Measurements from ENCODE around the gene KIAA0825. TPM values are rescaled to one million over a fixed set of nuclear protein-coding genes. Genes with fewer than 3 reads are reported as not detected.

KIAA0825 gene
- total RNA-seq, 1 experiment from 2014 or later: 1.9 TPM

DNA sequence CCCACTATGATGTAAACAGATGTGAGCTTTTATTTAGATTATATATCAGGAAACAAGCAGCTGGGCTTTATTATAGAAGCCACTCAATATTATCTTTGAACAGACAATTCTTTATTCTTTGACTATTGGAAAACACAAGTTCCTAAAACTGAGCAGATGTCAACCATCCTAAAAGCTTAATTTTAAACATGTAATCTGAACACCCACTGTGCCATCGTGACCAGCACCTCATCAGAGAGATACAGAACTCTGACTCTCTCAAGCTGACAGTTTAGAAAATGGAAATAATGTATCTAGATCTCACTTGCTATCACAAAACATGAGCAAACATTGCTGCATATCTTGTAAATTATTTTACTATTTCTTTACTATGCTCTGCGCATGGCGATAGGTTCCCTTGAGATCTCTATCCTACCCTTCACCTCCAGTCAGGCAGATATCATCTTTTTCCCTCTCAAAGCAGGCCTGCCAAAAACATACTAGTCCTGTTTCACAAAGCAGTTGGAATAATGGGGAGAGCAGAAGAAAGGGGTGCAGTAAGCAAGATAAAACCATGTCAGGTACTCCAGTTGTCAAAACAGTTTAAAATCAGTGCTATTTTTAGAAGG, 151.0 kb downstream of the KIAA0825 start:
- H3K4me3 ChIP-seq: no peak overlapping the region
- H3K36me3 ChIP-seq: no peaks in the 10 kb centered on the region
- no peaks in the 10 kb centered on the region; the same call in 1 of the 2 replicates for H3K27me3 ChIP-seq (replicated peaks)
- H3K27ac ChIP-seq: no peak overlapping the region
- H3K9me3 ChIP-seq (replicated peaks): no peaks in the 10 kb centered on the region
- no peak for DNase-seq (ENCODE audit: low read depth in 1 of 2, low spot score in 2 of 2)
- H3K4me1 ChIP-seq (replicated peaks): no peaks in the 10 kb centered on the region

DNA sequence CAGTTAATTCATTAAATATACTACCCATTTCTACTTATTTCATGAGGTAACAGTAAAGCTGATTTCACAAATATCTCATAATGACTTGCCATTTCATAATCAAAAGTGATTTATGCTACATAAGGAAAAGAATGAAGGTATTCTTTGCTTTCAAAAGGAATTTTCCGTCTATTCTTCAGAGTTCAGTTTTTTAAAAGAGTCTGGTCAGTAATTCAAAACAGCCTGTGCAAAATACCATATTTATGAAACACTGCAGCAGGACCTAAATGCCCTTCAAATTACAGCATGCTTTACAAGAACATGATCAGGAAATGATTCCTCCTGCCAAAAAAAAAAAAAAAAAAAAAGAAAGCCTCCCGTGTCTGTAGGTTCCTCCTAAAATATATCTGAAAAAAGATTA, 154.7 kb downstream of the KIAA0825 start:
- no peaks in the 10 kb centered on the region for H3K36me3 ChIP-seq
- no peak overlapping the region for H3K27ac ChIP-seq
- H3K27me3 ChIP-seq (replicated peaks): no peaks in the 10 kb centered on the region; the same call in 1 of the 2 replicates
- no peaks in the 10 kb centered on the region for H3K4me1 ChIP-seq (replicated peaks)
- no peaks in the 10 kb centered on the region for H3K9me3 ChIP-seq (replicated peaks)
- no peak overlapping the region for H3K4me3 ChIP-seq
- no peak for DNase-seq (ENCODE audit: low read depth in 1 of 2, low spot score in 2 of 2)

DNA sequence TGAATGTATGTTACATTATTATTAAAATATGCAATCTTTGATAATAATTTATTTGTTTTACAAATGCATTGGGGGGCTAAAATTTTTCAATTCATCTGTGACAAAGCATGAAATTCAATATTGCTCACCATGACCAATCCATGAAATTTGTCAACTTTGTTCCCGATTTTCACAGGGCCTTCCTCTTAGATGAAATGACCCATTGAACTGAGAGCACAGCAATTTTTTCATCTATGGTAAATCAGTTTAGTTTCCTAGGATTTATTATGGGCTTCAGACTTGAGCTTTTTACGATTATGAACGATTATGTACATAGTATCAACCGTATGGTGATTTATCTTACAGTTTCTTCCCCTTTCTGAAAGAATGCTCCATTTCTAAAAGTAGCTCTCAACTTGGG, 157.3 kb downstream of the KIAA0825 start:
- Histone ChIP-seq H3K4me3 (no peak overlapping the region), H3K9me3 (replicated peaks) (no peaks in the 10 kb centered on the region), H3K4me1 (replicated peaks) (no peaks in the 10 kb centered on the region), H3K27ac (no peak overlapping the region), H3K27me3 (replicated peaks) (no peaks in the 10 kb centered on the region), H3K36me3 (no peaks in the 10 kb centered on the region)
- no peak for DNase-seq (ENCODE audit: low read depth in 1 of 2, low spot score in 2 of 2)

DNA sequence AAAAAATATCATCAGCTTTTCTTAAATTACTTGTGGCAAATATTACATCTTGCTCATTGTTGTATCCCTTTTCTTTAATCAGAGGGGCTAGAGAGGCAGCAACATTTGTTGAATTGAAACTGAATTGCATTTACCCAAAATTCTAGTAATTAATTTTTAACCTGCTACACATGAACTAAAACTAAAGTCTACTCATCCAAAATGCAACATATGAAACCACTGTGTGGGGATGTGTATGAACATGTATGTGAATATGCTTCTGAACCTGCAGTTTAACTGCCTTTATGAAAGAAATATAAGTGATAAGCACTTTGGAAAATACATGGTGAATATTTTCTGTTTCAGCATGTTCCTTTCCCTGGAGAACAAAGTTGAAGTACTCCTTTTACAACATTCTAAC, 158.5 kb downstream of the KIAA0825 start:
- Histone ChIP-seq H3K4me3 (no peak overlapping the region), H3K4me1 (replicated peaks) (no peaks in the 10 kb centered on the region), H3K27ac (no peak overlapping the region), H3K27me3 (replicated peaks) (no peaks in the 10 kb centered on the region), H3K9me3 (replicated peaks) (no peaks in the 10 kb centered on the region), H3K36me3 (no peaks in the 10 kb centered on the region)
- DNase-seq (ENCODE audit: low read depth in 1 of 2, low spot score in 2 of 2): no peak

DNA sequence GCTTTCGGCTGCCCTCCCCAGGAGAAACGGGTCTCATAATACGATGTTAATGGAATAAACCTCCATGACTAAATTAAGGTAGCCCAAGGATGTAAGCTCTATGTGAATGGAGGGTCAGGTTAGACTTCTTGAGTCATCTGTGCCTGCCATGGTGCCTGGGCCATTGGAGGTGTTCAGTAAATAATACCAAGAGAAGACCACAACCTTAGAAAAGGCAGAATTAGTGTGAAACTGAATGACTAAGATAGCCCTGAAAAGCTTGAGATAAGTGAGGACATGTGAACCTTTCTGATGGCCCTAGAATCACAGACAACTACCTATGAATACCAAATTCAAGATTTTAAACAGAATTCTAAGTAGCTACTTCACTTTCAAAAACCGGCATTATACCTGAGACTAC, 160.6 kb downstream of the KIAA0825 start:
- Histone ChIP-seq H3K9me3 (replicated peaks) (no peaks in the 10 kb centered on the region), H3K4me3 (no peak overlapping the region), H3K27ac (no peak overlapping the region), H3K36me3 (no peaks in the 10 kb centered on the region), H3K27me3 (replicated peaks) (no peaks in the 10 kb centered on the region), H3K4me1 (replicated peaks) (no peaks in the 10 kb centered on the region)
- DNase-seq (ENCODE audit: low read depth in 1 of 2, low spot score in 2 of 2): no peak

DNA sequence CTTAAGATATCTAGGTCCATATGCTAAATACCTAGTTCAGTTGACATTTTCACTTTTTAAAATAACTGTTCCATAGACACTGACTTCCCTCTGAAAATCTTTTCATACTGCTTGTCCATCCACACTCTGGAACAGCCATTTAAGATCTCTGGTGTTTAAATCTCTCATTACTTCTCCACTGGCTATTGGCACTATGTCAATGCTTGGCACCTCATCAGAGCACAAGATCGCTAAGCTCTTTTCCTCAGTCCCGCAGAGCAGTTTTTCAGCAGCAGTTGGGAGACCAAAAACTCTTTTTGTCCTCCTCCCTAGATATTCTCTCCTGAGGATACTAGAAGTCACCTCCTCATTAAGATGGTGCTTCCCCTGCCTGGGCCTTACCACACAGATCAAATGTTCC, 172.7 kb downstream of the KIAA0825 start:
- no peak for DNase-seq (ENCODE audit: low read depth in 1 of 2, low spot score in 2 of 2)
- Histone ChIP-seq H3K36me3 (no peaks in the 10 kb centered on the region), H3K27me3 (replicated peaks) (no peaks in the 10 kb centered on the region), H3K9me3 (replicated peaks) (no peaks in the 10 kb centered on the region), H3K27ac (no peak overlapping the region), H3K4me1 (replicated peaks) (no peaks in the 10 kb centered on the region), H3K4me3 (no peak overlapping the region)

DNA sequence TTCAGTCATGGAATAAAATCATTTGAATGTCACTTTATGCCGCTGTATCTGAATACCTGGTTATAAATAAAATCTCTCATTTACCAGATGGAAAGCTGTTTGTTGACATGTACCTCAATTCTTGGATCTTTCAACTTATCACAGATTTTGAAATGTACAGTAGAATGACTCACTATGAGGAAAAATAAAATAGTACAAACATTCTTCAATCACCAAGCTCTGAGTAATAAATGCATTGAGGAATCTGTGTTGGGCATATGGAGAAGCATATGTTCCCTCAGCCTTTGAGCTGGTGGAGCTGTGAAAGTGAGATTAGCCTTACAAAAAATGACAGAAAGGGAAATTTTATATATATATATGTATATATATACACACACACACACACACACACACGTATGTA, 175.4 kb downstream of the KIAA0825 start:
- Histone ChIP-seq H3K9me3 (replicated peaks) (no peaks in the 10 kb centered on the region), H3K36me3 (no peaks in the 10 kb centered on the region), H3K27me3 (replicated peaks) (no peaks in the 10 kb centered on the region), H3K4me3 (no peak overlapping the region), H3K4me1 (replicated peaks) (no peaks in the 10 kb centered on the region), H3K27ac (no peak overlapping the region)
- DNase-seq (ENCODE audit: low read depth in 1 of 2, low spot score in 2 of 2): no peak

DNA sequence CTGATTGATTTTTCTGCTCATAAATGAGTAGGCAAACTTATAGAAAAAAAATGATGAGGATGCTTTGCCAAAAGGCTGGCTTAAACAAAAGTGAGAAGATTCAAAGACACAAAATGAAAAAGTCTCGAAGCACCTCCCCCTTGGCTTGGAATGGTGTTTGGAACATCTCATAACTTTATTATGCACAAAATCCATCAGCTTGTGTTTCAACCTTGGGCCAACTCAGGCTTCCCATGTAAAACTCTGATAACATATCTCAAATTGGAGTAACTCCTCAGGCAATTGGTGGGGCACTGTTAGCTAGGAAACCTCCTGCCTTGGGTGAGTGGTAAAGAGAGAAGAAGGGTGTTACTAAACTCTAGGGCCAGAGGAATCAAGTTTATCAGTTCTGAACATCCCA, 176.3 kb downstream of the KIAA0825 start:
- H3K4me1 ChIP-seq (replicated peaks): no peaks in the 10 kb centered on the region
- no peak overlapping the region for H3K4me3 ChIP-seq
- no peak overlapping the region for H3K27ac ChIP-seq
- H3K36me3 ChIP-seq: no peaks in the 10 kb centered on the region
- H3K27me3 ChIP-seq (replicated peaks): no peaks in the 10 kb centered on the region
- DNase-seq (ENCODE audit: low read depth in 1 of 2, low spot score in 2 of 2): no peak
- no peaks in the 10 kb centered on the region for H3K9me3 ChIP-seq (replicated peaks)

DNA sequence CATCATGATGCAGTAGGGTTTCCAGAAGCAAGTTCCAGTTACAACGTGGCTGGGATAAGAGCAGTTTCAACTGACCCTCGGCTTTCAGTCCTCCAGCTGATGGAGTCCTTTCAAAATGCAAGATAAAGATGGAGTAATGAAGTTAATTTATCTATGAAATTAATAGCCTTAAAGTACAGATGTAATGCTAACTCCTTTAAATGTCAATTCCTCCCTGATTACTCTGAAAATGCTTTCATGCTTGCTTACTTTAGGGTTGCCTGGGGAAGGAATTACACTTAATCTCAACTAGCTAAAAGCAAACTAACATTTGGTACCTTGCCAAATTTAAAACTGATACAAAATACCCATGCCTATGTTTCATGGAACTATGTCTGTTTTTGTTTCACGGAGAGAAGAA, 178.4 kb downstream of the KIAA0825 start:
- DNase-seq (ENCODE audit: low read depth in 1 of 2, low spot score in 2 of 2): no peak
- H3K9me3 ChIP-seq (replicated peaks): no peaks in the 10 kb centered on the region
- no peaks in the 10 kb centered on the region for H3K4me1 ChIP-seq (replicated peaks)
- no peaks in the 10 kb centered on the region for H3K27me3 ChIP-seq (replicated peaks)
- H3K27ac ChIP-seq: no peak overlapping the region
- H3K4me3 ChIP-seq: no peak overlapping the region
- no peaks in the 10 kb centered on the region for H3K36me3 ChIP-seq

DNA sequence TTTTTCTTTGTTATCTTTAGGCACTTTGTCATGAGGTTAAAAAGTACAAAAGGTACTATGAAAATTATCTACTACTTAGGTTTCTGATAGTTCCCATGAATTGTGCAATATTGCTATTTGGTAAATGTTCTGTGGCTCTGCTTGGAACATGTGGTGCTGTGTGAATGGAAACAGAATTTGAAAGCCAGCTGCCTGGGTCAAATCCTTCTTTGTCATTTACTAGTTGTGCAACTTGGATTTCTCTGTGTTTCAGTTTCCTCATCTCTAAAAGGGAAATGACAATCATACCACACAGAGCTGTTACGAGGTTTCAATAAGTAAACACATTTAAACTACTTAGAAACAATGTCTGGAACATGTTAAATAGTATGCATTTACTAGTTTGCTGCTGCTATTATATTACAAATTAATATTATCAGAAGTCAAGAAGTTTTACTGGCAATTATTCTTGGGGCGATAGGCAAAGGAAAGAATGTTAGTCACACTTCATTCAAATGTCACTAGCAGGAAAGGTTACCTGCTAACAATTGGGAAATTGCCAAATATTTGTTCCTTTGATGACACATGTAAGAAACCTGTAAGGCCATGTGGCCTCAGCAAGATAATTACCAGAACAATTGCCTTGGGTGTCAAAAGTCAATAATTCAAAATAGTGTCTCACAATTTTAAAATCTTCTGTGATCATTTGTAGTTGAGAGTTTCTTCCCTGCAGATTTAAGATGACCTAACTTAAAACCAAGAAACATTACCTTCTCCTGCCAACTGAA, 184.8 kb downstream of the KIAA0825 start:
- Histone ChIP-seq H3K4me3 (no peak overlapping the region), H3K27me3 (replicated peaks) (no peaks in the 10 kb centered on the region), H3K36me3 (no peaks in the 10 kb centered on the region), H3K27ac (no peak overlapping the region), H3K4me1 (replicated peaks) (no peaks in the 10 kb centered on the region), H3K9me3 (replicated peaks) (no peaks in the 10 kb centered on the region)
- DNase-seq (ENCODE audit: low read depth in 1 of 2, low spot score in 2 of 2): no peak

DNA sequence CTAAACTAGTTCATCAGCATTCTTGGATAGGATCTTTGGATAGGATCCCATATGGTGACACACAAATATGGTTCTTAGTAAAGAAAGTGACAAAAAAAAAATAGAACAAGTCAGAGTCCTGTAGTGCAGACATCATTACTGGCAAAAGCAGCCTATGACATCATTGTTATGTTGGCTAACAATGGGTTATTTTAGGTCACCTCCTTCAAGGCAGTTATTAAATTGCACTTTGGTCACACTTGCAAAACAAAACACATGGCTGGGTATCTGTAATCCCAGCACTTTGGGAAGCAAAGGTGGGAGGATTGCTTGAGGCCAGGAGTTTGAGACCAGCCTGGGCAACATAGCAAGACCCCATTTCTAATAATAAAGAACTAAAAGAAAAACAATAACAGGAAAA, 185.9 kb downstream of the KIAA0825 start:
- Histone ChIP-seq H3K4me3 (no peak overlapping the region), H3K9me3 (replicated peaks) (no peaks in the 10 kb centered on the region), H3K36me3 (no peaks in the 10 kb centered on the region), H3K27ac (no peak overlapping the region), H3K4me1 (replicated peaks) (no peaks in the 10 kb centered on the region), H3K27me3 (replicated peaks) (no peaks in the 10 kb centered on the region)
- no peak for DNase-seq (ENCODE audit: low read depth in 1 of 2, low spot score in 2 of 2)

DNA sequence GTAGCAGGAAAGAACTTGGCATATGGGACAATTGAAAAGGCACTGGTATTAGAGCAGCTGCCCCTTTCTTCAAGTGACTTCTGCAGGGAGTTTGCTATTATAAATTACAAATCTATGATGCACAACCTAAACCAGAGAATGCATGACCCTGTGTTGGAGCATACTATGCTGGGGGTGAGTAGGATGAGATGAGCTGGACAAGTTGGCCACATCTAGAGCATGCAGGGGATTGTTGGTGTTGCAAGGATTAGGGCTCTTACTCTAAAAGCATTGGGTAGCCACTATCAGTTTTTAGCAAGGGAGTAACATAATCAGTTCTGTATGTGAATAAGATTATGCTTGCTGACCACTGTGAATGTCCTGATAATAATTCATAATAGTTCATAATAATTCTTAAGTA, 186.7 kb downstream of the KIAA0825 start:
- no peak for DNase-seq (ENCODE audit: low read depth in 1 of 2, low spot score in 2 of 2)
- H3K4me1 ChIP-seq (replicated peaks): no peaks in the 10 kb centered on the region

DNA sequence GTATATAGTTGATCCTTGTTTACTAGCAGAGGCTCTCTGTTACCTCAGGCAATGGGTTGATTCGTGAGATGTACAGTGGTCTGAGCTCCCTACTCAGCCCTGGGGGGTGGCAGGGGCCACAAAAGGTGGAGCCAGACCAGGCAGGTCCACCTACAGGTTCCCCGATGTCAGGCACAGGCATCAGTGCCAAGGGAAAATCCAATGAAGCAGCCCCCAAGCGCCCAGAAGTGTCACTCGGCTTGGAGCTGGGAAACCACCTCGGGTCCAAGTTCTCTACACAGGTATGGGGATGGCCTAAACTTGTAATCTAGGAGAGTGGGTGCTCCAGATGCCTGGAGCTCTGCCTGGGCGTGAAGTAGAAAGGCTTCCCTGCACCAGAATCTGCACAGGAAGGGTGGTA, 188.8 kb downstream of the KIAA0825 start:
- H3K9me3 ChIP-seq (replicated peaks): no peaks in the 10 kb centered on the region
- H3K4me3 ChIP-seq: no peak overlapping the region
- no peaks in the 10 kb centered on the region for H3K4me1 ChIP-seq (replicated peaks)
- H3K27me3 ChIP-seq (replicated peaks): no peaks in the 10 kb centered on the region
- DNase-seq (ENCODE audit: low read depth in 1 of 2, low spot score in 2 of 2): no peak
- no peak overlapping the region for H3K27ac ChIP-seq
- H3K36me3 ChIP-seq: no peaks in the 10 kb centered on the region

More for the DNA sequence above, 186.7 kb downstream of the KIAA0825 start:
- Histone ChIP-seq H3K9me3 (replicated peaks) (no peaks in the 10 kb centered on the region), H3K27ac (no peak overlapping the region), H3K4me3 (no peak overlapping the region), H3K27me3 (replicated peaks) (no peaks in the 10 kb centered on the region), H3K36me3 (no peaks in the 10 kb centered on the region)

DNA sequence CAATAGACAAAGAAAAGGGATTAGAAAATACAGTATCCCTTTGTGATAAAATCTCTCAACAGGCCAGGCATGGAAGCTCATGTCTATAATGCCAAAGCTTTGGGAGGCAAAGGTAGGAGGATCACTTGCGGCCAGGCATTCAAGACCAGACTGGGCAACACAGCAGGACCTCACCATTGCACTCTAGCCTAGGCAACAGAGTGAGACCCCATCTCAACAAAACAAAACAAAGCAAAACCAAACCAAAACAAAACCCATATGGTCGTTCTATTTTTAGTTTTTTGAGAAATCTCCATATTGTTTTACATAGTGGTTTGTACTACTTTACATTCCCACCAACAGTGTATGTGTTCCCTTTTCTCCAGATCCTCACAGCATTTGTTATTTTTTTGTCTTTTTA, 193.0 kb downstream of the KIAA0825 start:
- H3K27ac ChIP-seq: no peak overlapping the region
- DNase-seq (ENCODE audit: low read depth in 1 of 2, low spot score in 2 of 2): no peak
- no peaks in the 10 kb centered on the region for H3K4me1 ChIP-seq (replicated peaks)
- no peak overlapping the region for H3K4me3 ChIP-seq
- H3K27me3 ChIP-seq (replicated peaks): no peaks in the 10 kb centered on the region
- no peaks in the 10 kb centered on the region for H3K36me3 ChIP-seq
- H3K9me3 ChIP-seq (replicated peaks): no peaks in the 10 kb centered on the region

DNA sequence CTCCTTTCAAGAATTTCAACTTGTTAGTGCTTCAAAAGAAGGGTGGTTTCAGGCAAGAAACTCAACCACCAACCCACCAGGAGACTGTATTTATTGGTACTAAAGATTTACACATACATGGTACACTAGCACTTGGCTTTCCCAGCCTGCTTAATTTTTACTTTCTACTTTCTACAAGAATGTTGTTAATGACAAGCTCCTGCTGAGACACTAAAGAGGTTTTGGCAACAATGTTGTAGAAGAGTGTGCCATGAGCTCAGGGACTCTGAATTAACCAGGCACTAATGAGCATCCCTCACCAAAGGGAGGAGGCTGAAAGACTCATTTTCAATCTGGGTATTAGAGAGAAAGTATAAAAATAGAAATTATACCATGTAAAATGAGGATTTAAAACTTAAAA, 195.0 kb downstream of the KIAA0825 start:
- Histone ChIP-seq H3K4me3 (no peak overlapping the region), H3K27me3 (replicated peaks) (no peaks in the 10 kb centered on the region), H3K36me3 (no peaks in the 10 kb centered on the region), H3K27ac (no peak overlapping the region), H3K4me1 (replicated peaks) (no peaks in the 10 kb centered on the region), H3K9me3 (replicated peaks) (no peaks in the 10 kb centered on the region)
- no peak for DNase-seq (ENCODE audit: low read depth in 1 of 2, low spot score in 2 of 2)
